Measurements from ENCODE around the gene ARL17B. TPM values are rescaled to one million over a fixed set of nuclear protein-coding genes. Genes with fewer than 3 reads are reported as not detected.
A peak's percentile ranks its signal among the peaks of the same experiment; 100 is the strongest.
"Not testable (repeated sequence)": the region's sequence is repeated elsewhere in the genome, so short reads cannot be mapped to it uniquely, and the experiment has no call there.

The ARL17B gene
- 9.5 TPM for total RNA-seq (ENCODE audit: unreplicated experiment)
- long read RNA-seq, partial matches to known transcripts, result 0 of 3 reads
- long read RNA-seq, other reads (novel, unspliced or antisense), result 3 of 3 reads

DNA sequence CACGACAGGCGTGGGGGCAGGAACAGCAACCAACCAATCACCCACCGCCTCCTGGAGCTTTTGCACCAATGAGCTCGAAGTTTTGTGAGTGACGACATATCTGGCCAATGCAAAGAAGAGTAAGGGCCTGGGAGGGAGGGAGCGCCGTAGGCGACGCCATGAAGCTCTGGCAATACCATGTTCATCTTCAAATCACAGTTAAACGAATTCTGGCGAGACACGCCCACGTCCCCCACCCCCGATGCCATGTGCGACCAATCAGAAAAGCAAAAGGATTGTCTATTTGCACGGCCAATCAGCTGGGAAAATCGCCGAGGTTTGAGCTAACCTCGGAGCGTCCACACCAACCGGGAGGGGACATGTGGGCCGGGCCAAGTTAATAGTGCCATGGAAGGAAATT is at the start of gene ARL17B:
Gene ARL17B (minus strand): TSS at position 12 of the 400 bp plus-strand sequence. CDS start 3,369 bp downstream, outside the sequence.
- H3K36me3 Mint-ChIP-seq (ENCODE audit: low read depth, unreplicated experiment); H3K4me3 Mint-ChIP-seq (ENCODE audit: unreplicated experiment); H3K9me3 Mint-ChIP-seq (ENCODE audit: unreplicated experiment); H3K27me3 Mint-ChIP-seq (ENCODE audit: unreplicated experiment); H3K4me1 Mint-ChIP-seq (ENCODE audit: unreplicated experiment); H3K27ac Mint-ChIP-seq (ENCODE audit: unreplicated experiment): not testable (repeated sequence)
- DNase-seq (ENCODE audit: low spot score), result peak; percentile 91

GRCh38 chr17:46409864-46410263 is 48.3 kb upstream of the ARL17B start:
- H3K27me3 Mint-ChIP-seq (ENCODE audit: unreplicated experiment); DNase-seq (ENCODE audit: low spot score); H3K27ac Mint-ChIP-seq (ENCODE audit: unreplicated experiment); H3K36me3 Mint-ChIP-seq (ENCODE audit: low read depth, unreplicated experiment); H3K4me3 Mint-ChIP-seq (ENCODE audit: unreplicated experiment); H3K4me1 Mint-ChIP-seq (ENCODE audit: unreplicated experiment); H3K9me3 Mint-ChIP-seq (ENCODE audit: unreplicated experiment): not testable (repeated sequence)

DNA sequence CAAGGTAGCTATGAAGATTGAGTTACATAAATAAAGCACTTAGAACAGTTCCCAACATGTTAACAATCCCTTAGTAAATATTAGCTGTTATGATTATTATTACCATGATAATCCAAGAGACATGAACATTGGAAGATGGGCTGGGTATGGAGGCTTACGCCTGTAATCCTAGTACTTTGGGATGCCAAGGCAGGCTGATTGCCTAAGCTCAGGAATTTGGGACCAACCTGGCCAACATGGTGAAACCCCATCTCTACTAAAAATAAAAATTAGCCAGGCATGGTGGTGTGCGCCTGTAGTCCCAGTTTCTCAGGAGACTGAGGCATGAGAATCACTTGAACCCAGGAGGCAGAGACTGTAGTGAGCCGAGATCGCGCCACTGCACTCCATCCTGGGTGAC is 45.6 kb upstream of the ARL17B start:
- H3K27ac Mint-ChIP-seq (ENCODE audit: unreplicated experiment), result not testable (repeated sequence)

DNA sequence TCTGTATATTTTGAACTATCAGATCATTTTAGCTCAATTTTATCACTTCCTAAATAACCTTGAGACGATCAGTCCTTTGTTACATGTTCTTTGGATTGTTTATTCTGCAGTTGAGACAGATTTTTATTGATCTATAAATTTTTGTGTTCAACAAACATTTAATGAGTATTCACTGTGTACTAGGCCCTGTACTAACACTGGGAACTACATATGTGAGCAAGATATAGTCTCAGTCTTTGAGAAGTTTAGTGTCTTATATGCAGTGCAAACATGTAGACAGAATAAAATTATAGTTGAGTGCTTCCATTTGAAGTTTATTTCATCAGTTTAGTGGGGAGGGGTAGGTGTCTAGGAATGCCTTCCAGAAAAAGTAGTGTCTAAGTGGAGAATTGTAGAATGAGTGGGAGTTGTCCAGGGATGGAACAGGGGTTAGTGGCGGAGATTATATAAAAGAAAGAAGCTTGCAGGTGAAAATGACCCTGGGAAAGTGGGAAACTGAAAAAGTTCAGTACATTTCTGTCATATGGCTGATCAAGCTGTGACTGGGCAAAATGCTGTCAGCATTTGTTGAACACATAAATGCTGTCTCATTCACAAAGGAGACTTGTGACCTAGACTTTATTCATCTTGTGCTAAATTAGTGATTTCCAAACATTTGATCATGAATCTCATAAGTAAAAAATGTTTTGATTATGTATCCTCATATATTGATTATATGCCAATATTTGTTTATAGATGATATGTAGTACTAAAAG is 39.6 kb upstream of the ARL17B start:
- not testable (repeated sequence) for H3K36me3 Mint-ChIP-seq (ENCODE audit: low read depth, unreplicated experiment); H3K9me3 Mint-ChIP-seq (ENCODE audit: unreplicated experiment); H3K27ac Mint-ChIP-seq (ENCODE audit: unreplicated experiment); DNase-seq (ENCODE audit: low spot score); H3K27me3 Mint-ChIP-seq (ENCODE audit: unreplicated experiment); H3K4me3 Mint-ChIP-seq (ENCODE audit: unreplicated experiment); H3K4me1 Mint-ChIP-seq (ENCODE audit: unreplicated experiment)

More for the DNA sequence above, 45.6 kb upstream of the ARL17B start:
- not testable (repeated sequence) for H3K4me1 Mint-ChIP-seq (ENCODE audit: unreplicated experiment); DNase-seq (ENCODE audit: low spot score); H3K9me3 Mint-ChIP-seq (ENCODE audit: unreplicated experiment); H3K36me3 Mint-ChIP-seq (ENCODE audit: low read depth, unreplicated experiment); H3K27me3 Mint-ChIP-seq (ENCODE audit: unreplicated experiment); H3K4me3 Mint-ChIP-seq (ENCODE audit: unreplicated experiment)

DNA sequence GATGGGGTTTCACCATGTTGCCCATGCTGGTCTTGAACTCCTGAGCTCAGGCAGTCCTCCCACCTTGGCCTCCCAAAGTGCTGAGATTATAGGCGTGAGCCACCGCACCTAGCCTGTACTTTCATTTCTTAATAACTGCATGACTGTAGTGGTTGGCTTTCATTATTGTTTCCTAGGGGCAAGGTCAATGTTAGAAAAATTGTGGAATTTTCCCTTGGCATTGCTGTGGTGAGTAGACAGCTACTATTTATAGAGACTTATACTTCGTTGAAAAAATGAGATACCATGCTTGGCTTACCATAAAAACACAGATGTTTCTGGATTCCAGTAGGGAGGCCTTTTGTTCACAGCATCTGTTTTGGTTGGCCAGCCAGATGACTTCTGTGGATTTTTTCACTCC is 39.0 kb upstream of the ARL17B start:
- not testable (repeated sequence) for H3K4me1 Mint-ChIP-seq (ENCODE audit: unreplicated experiment); H3K9me3 Mint-ChIP-seq (ENCODE audit: unreplicated experiment); H3K27me3 Mint-ChIP-seq (ENCODE audit: unreplicated experiment); H3K36me3 Mint-ChIP-seq (ENCODE audit: low read depth, unreplicated experiment); DNase-seq (ENCODE audit: low spot score); H3K27ac Mint-ChIP-seq (ENCODE audit: unreplicated experiment); H3K4me3 Mint-ChIP-seq (ENCODE audit: unreplicated experiment)

- not testable (repeated sequence) for H3K36me3 Mint-ChIP-seq (ENCODE audit: low read depth, unreplicated experiment); DNase-seq (ENCODE audit: low spot score); H3K27ac Mint-ChIP-seq (ENCODE audit: unreplicated experiment); H3K4me3 Mint-ChIP-seq (ENCODE audit: unreplicated experiment); H3K9me3 Mint-ChIP-seq (ENCODE audit: unreplicated experiment); H3K27me3 Mint-ChIP-seq (ENCODE audit: unreplicated experiment); H3K4me1 Mint-ChIP-seq (ENCODE audit: unreplicated experiment)
These were observed 38.4 kb upstream of the ARL17B start for GRCh38 chr17:46399993-46400392.

DNA sequence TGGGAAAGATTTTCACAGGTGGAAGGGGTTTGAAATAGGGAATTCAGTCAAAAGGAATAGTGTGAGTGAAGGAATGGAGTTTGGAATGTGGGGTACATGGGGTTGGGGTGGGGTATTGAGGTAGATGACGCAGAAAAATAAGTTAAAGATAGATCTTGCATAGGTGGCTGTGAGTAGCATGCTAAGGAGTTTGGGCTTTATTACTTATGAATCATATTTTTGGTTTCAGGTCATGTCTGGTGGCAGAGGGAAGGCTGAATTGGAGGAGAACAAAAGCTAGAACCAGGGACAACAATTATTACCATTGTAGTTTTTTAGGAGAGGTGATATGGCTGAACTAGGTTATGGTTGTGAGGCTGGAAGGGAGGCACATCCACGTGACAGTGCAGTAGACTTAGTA is 34.7 kb upstream of the ARL17B start:
- H3K4me3 Mint-ChIP-seq (ENCODE audit: unreplicated experiment); H3K36me3 Mint-ChIP-seq (ENCODE audit: low read depth, unreplicated experiment); H3K27ac Mint-ChIP-seq (ENCODE audit: unreplicated experiment); H3K27me3 Mint-ChIP-seq (ENCODE audit: unreplicated experiment); H3K9me3 Mint-ChIP-seq (ENCODE audit: unreplicated experiment); DNase-seq (ENCODE audit: low spot score); H3K4me1 Mint-ChIP-seq (ENCODE audit: unreplicated experiment): not testable (repeated sequence)

DNA sequence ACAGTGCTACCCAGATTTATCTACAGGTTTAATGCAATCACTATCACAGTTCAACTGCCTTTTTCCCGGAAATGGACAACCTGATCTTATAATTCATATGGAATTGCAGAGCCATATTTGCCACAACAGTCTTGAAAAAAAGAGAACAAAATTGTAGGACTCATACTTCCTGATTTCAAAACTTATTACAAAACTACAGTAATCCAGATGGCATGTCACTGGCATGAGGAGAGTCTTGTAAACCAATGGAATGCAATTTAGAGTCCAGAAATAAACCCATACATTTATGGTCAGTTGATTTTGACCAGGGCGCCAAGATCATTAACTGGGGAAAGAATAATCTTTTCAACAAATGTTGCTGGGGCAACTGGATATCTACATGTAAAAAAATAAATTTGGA is 32.1 kb upstream of the ARL17B start:
- H3K36me3 Mint-ChIP-seq (ENCODE audit: low read depth, unreplicated experiment); H3K27ac Mint-ChIP-seq (ENCODE audit: unreplicated experiment); H3K4me3 Mint-ChIP-seq (ENCODE audit: unreplicated experiment); DNase-seq (ENCODE audit: low spot score); H3K9me3 Mint-ChIP-seq (ENCODE audit: unreplicated experiment); H3K27me3 Mint-ChIP-seq (ENCODE audit: unreplicated experiment); H3K4me1 Mint-ChIP-seq (ENCODE audit: unreplicated experiment): not testable (repeated sequence)

DNA sequence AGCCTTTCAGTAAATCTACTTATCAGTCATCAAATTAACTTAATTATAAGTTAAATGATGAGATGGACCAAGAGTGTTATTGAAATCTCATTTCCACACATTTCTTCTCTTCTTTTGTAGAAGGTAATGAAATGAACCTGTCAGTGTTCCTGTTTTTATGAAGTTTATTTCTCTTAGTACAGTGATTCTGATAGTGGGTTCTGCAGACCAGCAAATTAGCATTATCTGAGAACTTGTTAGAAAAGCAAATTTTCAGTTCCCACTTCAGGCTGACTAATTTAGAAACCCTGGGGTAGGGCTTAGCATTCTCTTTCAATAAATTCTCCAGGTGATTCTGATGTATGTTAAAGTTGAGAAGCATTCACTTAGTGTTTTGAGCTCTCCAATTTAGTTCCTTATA is 23.9 kb upstream of the ARL17B start:
- not testable (repeated sequence) for DNase-seq (ENCODE audit: low spot score); H3K9me3 Mint-ChIP-seq (ENCODE audit: unreplicated experiment)

DNA sequence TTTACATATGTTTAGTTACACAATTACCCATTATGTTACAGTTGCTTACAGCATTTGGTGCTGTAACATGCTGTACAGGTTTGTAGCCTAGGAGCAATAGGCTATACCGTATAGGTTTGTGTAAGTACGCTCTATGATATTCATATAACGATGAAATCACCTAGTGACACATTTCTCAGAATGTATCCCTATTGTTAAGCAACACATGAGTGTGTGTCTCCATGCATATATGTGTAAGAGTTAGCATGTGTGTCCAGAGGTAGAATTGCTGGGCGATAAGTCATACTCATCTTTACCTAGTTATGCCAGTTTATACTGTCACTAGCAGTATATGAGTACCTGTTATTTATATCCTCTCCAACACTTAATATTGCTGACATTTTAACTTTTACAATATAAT is 21.6 kb upstream of the ARL17B start:
- H3K4me3 Mint-ChIP-seq (ENCODE audit: unreplicated experiment); H3K9me3 Mint-ChIP-seq (ENCODE audit: unreplicated experiment); H3K27me3 Mint-ChIP-seq (ENCODE audit: unreplicated experiment); H3K36me3 Mint-ChIP-seq (ENCODE audit: low read depth, unreplicated experiment); H3K4me1 Mint-ChIP-seq (ENCODE audit: unreplicated experiment); H3K27ac Mint-ChIP-seq (ENCODE audit: unreplicated experiment); DNase-seq (ENCODE audit: low spot score): not testable (repeated sequence)

More for the DNA sequence above, 23.9 kb upstream of the ARL17B start:
- not testable (repeated sequence) for H3K27me3 Mint-ChIP-seq (ENCODE audit: unreplicated experiment); H3K27ac Mint-ChIP-seq (ENCODE audit: unreplicated experiment); H3K4me3 Mint-ChIP-seq (ENCODE audit: unreplicated experiment); H3K4me1 Mint-ChIP-seq (ENCODE audit: unreplicated experiment); H3K36me3 Mint-ChIP-seq (ENCODE audit: low read depth, unreplicated experiment)

GRCh38 chr17:46373418-46373817 is 11.9 kb upstream of the ARL17B start:
- H3K4me3 Mint-ChIP-seq (ENCODE audit: unreplicated experiment); H3K36me3 Mint-ChIP-seq (ENCODE audit: low read depth, unreplicated experiment): not testable (repeated sequence)

GRCh38 chr17:46372236-46373229 is 11.0 kb upstream of the ARL17B start:
- H3K27me3 Mint-ChIP-seq (ENCODE audit: unreplicated experiment); DNase-seq (ENCODE audit: low spot score); H3K4me3 Mint-ChIP-seq (ENCODE audit: unreplicated experiment); H3K36me3 Mint-ChIP-seq (ENCODE audit: low read depth, unreplicated experiment); H3K9me3 Mint-ChIP-seq (ENCODE audit: unreplicated experiment); H3K27ac Mint-ChIP-seq (ENCODE audit: unreplicated experiment); H3K4me1 Mint-ChIP-seq (ENCODE audit: unreplicated experiment): not testable (repeated sequence)

More at GRCh38 chr17:46373418-46373817, 11.9 kb upstream of the ARL17B start:
- H3K27me3 Mint-ChIP-seq (ENCODE audit: unreplicated experiment); H3K27ac Mint-ChIP-seq (ENCODE audit: unreplicated experiment); DNase-seq (ENCODE audit: low spot score); H3K9me3 Mint-ChIP-seq (ENCODE audit: unreplicated experiment); H3K4me1 Mint-ChIP-seq (ENCODE audit: unreplicated experiment): not testable (repeated sequence)

Measured in endothelial cell (in vitro differentiated cells).